SHP77 treated with DMSO at 0.1 percent for 48 hours (cell line): Measurements from ENCODE around the gene SLC3A2.
"Not testable (repeated sequence)": the region's sequence is repeated elsewhere in the genome, so short reads cannot be mapped to it uniquely, and the experiment has no call there.

Experiments
- DNase-seq: peaks from one replicate; lab custom pipeline; 2025; lab: John Stamatoyannopoulos, UW

SLC3A2 gene

GRCh38 chr11:62852523-62853188 is 28.0 kb upstream of the SLC3A2 start:
- no peak for DNase-seq

- no peak for DNase-seq
These were observed 27.3 kb upstream of the SLC3A2 start for GRCh38 chr11:62853279-62853965.

- no peak for DNase-seq
These were observed 26.5 kb upstream of the SLC3A2 start for GRCh38 chr11:62854013-62854824.

GRCh38 chr11:62854825-62855570 is 25.7 kb upstream of the SLC3A2 start:
- DNase-seq = no peak

- DNase-seq = peak; percentile 93
These were observed 24.9 kb upstream of the SLC3A2 start for GRCh38 chr11:62855571-62856332.

GRCh38 chr11:62856333-62856895 is 24.3 kb upstream of the SLC3A2 start:
- DNase-seq = no peak

GRCh38 chr11:62857541-62857982 is 23.1 kb upstream of the SLC3A2 start:
- no peak for DNase-seq

GRCh38 chr11:62858201-62858600 is 22.5 kb upstream of the SLC3A2 start:
- no peak for DNase-seq

- DNase-seq = not testable (repeated sequence)
These were observed 21.4 kb upstream of the SLC3A2 start for GRCh38 chr11:62859281-62859703.

GRCh38 chr11:62860835-62861563 is 19.7 kb upstream of the SLC3A2 start:
- no peak for DNase-seq

GRCh38 chr11:62861564-62862192 is 19.0 kb upstream of the SLC3A2 start:
- not testable (repeated sequence) for DNase-seq

- no peak for DNase-seq
These were observed 16.9 kb upstream of the SLC3A2 start for GRCh38 chr11:62863687-62864335.

- no peak for DNase-seq
These were observed 15.1 kb upstream of the SLC3A2 start for GRCh38 chr11:62865635-62866034.

- DNase-seq = no peak
These were observed 5.8 kb upstream of the SLC3A2 start for GRCh38 chr11:62874851-62875250.

GRCh38 chr11:62875698-62876478 is 4.8 kb upstream of the SLC3A2 start:
- DNase-seq = no peak

GRCh38 chr11:62876712-62877111 is 4.0 kb upstream of the SLC3A2 start:
- no peak for DNase-seq

- no peak for DNase-seq
These were observed 1.3 kb upstream of the SLC3A2 start for GRCh38 chr11:62879235-62879978.
